HTR-8/SVneo (cell line): Measurements from ENCODE around the gene CXCL1.

Experiments used
- DNase-seq: peaks from one replicate; pipeline ENCODE4 v3.0.0; 2011; ENCODE audit warnings: low spot score, mixed read lengths; ENCODE audit not compliant: insufficient read length
- FAIRE-seq: peaks from 2 replicates; lab custom pipeline; 2011; peaks lifted over from hg19 to GRCh38; lab: Jason Lieb, UNC

CXCL1 gene

GRCh38 chr4:73904491-73904890, 35.3 kb downstream of the CXCL1 start:
- FAIRE-seq (no peak), DNase-seq (no peak)

- DNase-seq: no peak
Measured at GRCh38 chr4:73908965-73909364, 39.8 kb downstream of the CXCL1 start.

GRCh38 chr4:73911746-73912145, 42.6 kb downstream of the CXCL1 start:
- FAIRE-seq (no peak), DNase-seq (no peak)

More at GRCh38 chr4:73908965-73909364, 39.8 kb downstream of the CXCL1 start:
- no peak for FAIRE-seq

DNA sequence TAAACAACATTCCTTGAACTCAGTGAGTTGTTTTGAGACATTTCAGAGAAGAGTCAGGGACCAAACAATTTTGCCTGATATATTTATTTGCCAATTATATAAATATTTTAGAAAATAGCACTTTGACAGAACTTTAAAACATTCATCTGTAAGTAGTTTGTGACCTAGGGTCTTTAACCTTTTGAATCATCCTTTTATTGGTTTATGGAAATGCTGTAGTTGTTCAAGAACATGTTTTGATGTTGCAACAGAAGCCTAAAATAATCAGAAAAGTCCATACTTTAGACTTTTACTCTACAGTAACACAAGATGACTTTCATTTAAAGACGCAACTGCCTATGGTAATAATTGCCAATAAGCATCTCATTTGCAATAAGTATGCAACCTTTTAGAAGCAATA, 43.0 kb downstream of the CXCL1 start:
- no peak for DNase-seq
- FAIRE-seq: no peak

DNA sequence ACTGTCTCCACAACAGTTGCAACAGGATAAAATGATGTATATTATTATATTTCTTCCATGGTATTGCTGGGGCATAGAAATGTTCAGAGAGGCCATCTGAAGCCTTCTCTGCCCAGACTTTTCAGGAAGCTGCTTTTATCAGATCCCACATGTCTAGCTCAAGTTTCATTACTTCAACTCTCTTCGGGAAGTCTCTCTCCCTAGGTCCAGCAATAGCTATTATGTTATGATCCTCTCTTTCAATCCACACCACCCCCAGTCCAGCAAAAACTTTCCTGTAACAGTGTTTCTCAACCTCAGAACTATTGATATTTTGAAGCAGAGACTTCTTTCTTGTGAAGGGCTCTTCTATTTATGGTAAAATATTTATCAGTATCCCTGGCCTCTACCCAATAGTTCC, 44.9 kb downstream of the CXCL1 start:
- DNase-seq (no peak), FAIRE-seq (no peak)

DNA sequence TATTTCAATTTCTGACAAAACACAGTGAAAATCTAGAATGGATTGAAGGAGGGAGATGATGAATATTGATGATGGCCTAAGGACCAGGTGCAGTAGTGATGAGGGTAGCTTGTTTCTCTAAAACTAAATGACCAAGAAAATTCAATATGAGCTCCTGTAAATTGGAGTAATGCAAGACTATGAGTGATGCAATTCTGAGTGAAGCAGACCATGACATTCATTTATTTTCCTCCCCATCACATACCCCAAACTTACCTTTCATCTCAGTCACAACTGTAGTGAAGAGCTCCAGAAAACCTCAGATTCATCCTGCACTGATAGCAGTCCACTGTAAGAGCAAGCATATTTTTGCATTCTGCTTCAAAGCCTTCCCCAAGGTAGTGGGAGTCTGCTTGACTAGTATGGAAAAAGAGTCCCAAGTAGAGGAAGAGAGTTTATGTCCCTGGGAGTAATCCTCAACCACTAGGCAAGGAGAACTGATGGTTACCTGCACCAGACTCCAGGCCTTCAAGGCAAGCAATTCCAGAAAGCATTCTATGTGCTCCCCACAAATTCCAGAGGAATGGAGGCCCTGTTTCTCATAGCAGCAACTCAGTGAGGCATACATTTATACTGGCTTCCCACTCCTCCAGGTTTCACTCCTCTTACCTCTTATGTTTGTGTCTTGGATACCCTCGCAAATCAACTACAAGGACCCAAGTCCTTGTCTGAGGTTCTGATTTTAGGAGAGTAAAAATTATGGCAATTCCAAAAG, 47.2 kb downstream of the CXCL1 start:
- FAIRE-seq: no peak

DNA sequence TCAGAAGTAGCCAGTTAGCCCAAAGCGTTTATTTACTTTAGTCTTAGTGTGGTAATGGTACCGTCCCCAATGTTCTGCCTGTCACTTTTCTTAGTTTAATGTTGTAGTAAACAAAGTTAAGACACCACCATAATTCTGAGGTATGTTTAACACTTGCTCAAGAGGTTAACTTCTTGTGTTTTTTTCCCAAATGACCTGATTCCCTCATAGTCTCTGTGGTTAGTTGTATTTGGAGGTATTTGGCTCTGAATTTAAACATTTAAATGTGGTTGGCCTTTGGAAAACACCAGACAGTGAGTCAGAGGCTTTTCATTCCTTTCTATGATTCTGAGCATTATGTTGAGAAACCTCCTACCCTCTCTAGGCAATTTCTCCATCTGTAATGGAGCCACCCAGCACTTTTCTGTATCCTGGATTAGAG, 47.9 kb downstream of the CXCL1 start:
- DNase-seq (peak; percentile 14), FAIRE-seq (no peak)

More for the DNA sequence above, 47.2 kb downstream of the CXCL1 start:
- DNase-seq: no peak

GRCh38 chr4:73918058-73918457, 48.9 kb downstream of the CXCL1 start:
- FAIRE-seq (no peak), DNase-seq (no peak)

DNA sequence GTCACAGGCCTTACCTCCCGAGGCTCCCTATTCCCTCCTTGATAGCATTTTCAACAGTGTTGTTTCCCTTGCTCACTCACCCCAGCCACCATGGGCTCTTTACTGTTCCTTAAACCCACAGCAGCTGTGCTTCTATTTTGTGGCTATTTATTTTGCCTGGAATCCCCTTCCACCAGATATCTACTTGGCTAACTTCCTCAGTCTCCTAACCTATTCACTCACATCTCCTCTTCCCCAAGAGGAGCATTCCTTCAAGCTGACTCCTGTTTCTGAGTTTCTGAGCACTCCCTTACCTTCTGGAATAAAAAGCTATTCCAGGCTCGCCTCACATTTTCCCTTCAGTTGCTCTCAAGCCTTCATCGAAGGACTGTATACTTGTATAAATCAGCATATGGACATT, 50.5 kb downstream of the CXCL1 start:
- no peak for FAIRE-seq
- DNase-seq: no peak
